ENCODE data around the gene BAMBI. TPM values are rescaled to one million over a fixed set of nuclear protein-coding genes. Genes with fewer than 3 reads are reported as not detected.

BAMBI gene
- total and polyA plus RNA-seq, 2 of the 8 experiments (the other 6 are each of a cell fraction or from before 2014, with no cell fraction given) = 5.6 to 26.4 TPM

DNA sequence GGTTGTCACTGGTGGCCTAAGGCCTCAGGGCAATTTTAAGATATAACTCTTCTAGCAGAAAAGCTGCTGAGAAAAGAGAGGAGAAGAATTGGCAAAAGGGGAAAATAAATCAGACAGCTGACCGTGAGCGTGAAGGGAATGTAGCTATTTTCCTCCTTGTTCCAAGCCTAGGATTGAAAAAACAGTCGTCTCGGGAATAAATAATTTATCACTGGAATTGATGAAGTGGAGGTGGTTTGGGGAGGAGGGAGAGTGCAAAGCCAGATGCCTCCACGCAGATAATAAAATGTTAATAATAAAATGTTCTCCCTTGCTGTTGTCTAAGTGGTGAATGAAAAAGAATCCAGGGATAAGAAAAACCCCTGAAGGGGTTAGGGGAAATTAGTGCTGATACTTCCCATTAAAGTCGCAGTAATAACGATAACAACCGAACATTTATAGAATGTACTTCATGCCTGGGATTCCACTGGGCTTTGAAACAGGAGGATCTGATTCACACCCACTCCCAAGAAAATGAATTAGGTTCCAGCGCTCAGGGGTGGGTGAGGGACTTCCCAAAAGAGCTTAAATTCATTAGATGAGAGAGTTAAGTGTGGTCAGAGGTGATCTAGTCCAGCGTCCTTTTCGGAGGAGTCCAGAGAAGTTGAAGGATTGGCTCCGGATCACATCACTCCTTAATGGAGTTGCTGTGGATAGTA lies 27.3 kb downstream of the BAMBI start:
- no peak overlapping the region for H3K56ac ChIP-seq (replicated peaks; ENCODE audit: insufficient read length, low read depth, low read length)
- H3K79me1 ChIP-seq (ENCODE audit: low read depth, low read length) = no peaks in the 10 kb centered on the region
- H2BK15ac ChIP-seq (ENCODE audit: low read length) = no peak overlapping the region
- no peaks in the 10 kb centered on the region for H3K79me2 ChIP-seq (ENCODE audit: control insufficient read depth in 1 of 2, insufficient read depth in 2 of 2, low read length in 2 of 2)
- no peak overlapping the region for H3K18ac ChIP-seq (ENCODE audit: extremely low read depth, low read length)
- H2BK20ac ChIP-seq (ENCODE audit: low read length) = no peak overlapping the region
- no peak overlapping the region for H3K23ac ChIP-seq (ENCODE audit: insufficient read length)
- no peak overlapping the region for H3K4me3 ChIP-seq (ENCODE audit: extremely low read depth in 1 of 4, insufficient read depth in 2 of 4, low read depth in 3 of 4, low read length in 4 of 4)
- H3K9ac ChIP-seq (replicated peaks in 1 of 4; ENCODE audit: extremely low read depth in 1 of 4, low read depth in 3 of 4, low read length in 3 of 4) = no peak overlapping the region
- H3K4me2 ChIP-seq (ENCODE audit: insufficient read depth in 1 of 2, low read depth in 2 of 2, low read length in 2 of 2) = no peak overlapping the region
- H4K20me1 ChIP-seq (replicated peaks in 1 of 2; ENCODE audit: control insufficient read depth in 1 of 2, insufficient read depth in 2 of 2, low read length in 2 of 2) = no peaks in the 10 kb centered on the region
- no peak overlapping the region for H4K91ac ChIP-seq (replicated peaks; ENCODE audit: insufficient read length, low read length)
- no peak overlapping the region for H3K27ac ChIP-seq (ENCODE audit: low read depth, low read length)
- no peaks in the 10 kb centered on the region for H3K9me3 ChIP-seq (ENCODE audit: insufficient read depth in 2 of 2, low read depth in 1 of 2, low read length in 1 of 2)
- H3K4ac ChIP-seq (replicated peaks; ENCODE audit: insufficient read length, low read depth, low read length) = no peak overlapping the region
- H3K27me3 ChIP-seq (replicated peaks in 1 of 4; ENCODE audit: control insufficient read depth in 3 of 4, extremely low read depth in 1 of 4, insufficient read depth in 3 of 4, low read length in 3 of 4) = no peaks in the 10 kb centered on the region
- H2AK5ac ChIP-seq (ENCODE audit: low read depth, low read length) = no peak overlapping the region
- no peak overlapping the region for H4K5ac ChIP-seq (ENCODE audit: insufficient read length, low read depth, low read length)
- FAIRE-seq (no peak), DNase-seq (ENCODE audit: low read depth in 1 of 2, low spot score in 2 of 2) (no peak)
- H3K36me3 ChIP-seq (ENCODE audit: control insufficient read depth in 2 of 4, insufficient read depth in 4 of 4, low read length in 3 of 4) = no peaks in the 10 kb centered on the region
- H4K8ac ChIP-seq (ENCODE audit: extremely low read depth, insufficient read depth, low read length) = no peak overlapping the region
- no peak overlapping the region for H2BK5ac ChIP-seq (ENCODE audit: low read depth, low read length)
- no peaks in the 10 kb centered on the region for H3K4me1 ChIP-seq (replicated peaks in 1 of 4; ENCODE audit: control insufficient read depth in 3 of 4, insufficient read depth in 4 of 4, low read length in 3 of 4)
- POLR2A ChIA-PET (ENCODE audit: partially characterized antibody) = no interaction called here
- 92% methylated on average over 12 of the region's 12 CpGs; no CpG with 5 or more reads in 1 of the 2 experiments for WGBS, 2 experiments (ENCODE audit: extremely low coverage in 1 of 2, insufficient coverage in 1 of 2, insufficient read length in 1 of 2, insufficient replicate concordance in 2 of 2, low coverage in 1 of 2, low lambda C conversion rate in 2 of 2, missing lambda C conversion rate in 1 of 2)
- H2BK120ac ChIP-seq (replicated peaks; ENCODE audit: low read depth, low read length) = no peak overlapping the region
- H2AFZ ChIP-seq (ENCODE audit: low read length) = no peak overlapping the region
- CTCF ChIA-PET (ENCODE audit: partially characterized antibody) = interaction anchor here (0.8 to 1.5 kb wide), 4 partner anchors 9 to 18 kb away, joined by 3 to 4 read pairs (median 4); no protein-coding TSS in a partner anchor
- no peaks in the 10 kb centered on the region for H3K23me2 ChIP-seq (ENCODE audit: low read depth, low read length)
- no peak overlapping the region for H2BK12ac ChIP-seq (ENCODE audit: low read depth, low read length)
- H3K14ac ChIP-seq (ENCODE audit: insufficient read length) = no peak overlapping the region
- TF ChIP-seq SRF (IDR thresholded peaks at IDR 0.05; ENCODE audit: low read depth, low read length) = no peak
- TF ChIP-seq RXRA (IDR thresholded peaks at IDR 0.05; ENCODE audit: insufficient read depth, low read depth, low read length) = no peak

All from H1 (cell line).